ENCODE results near the gene CCDC198. TPM values are rescaled to one million over a fixed set of nuclear protein-coding genes. Genes with fewer than 3 reads are reported as not detected.

CCDC198 gene
- total and polyA plus RNA-seq, 8 donors = 0.30 to 1.3 TPM; not detected in 6

- H3K27ac ChIP-seq = no peak overlapping the region
Measured at GRCh38 chr14:57435923-57436322, 57.7 kb downstream of the CCDC198 start.

DNA sequence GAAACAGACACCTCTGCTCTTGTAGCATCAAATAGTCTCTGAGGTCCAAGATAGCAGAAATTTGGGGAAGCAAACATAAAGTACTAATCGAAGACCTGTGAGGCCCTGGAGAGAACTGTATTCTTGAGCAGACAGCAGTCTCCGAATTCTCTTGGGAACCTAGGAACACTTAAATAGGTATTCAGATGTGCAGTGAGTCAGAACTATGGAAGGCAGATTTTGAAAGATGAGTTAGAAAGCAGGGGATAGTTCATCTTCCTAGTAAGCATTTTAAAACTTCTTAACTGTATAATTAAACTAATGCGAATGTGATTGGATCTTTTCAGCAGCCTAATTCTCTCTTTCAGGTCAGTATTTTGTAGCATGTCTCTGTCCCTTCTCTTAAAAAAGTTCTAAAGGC, 72.7 kb downstream of the CCDC198 start:
- 91 to 96% (median 93%) methylated on average over 3 of the region's 3 CpGs for WGBS, 5 donors

More at GRCh38 chr14:57435923-57436322, 57.7 kb downstream of the CCDC198 start:
- TF ChIP-seq, protein P1, sequence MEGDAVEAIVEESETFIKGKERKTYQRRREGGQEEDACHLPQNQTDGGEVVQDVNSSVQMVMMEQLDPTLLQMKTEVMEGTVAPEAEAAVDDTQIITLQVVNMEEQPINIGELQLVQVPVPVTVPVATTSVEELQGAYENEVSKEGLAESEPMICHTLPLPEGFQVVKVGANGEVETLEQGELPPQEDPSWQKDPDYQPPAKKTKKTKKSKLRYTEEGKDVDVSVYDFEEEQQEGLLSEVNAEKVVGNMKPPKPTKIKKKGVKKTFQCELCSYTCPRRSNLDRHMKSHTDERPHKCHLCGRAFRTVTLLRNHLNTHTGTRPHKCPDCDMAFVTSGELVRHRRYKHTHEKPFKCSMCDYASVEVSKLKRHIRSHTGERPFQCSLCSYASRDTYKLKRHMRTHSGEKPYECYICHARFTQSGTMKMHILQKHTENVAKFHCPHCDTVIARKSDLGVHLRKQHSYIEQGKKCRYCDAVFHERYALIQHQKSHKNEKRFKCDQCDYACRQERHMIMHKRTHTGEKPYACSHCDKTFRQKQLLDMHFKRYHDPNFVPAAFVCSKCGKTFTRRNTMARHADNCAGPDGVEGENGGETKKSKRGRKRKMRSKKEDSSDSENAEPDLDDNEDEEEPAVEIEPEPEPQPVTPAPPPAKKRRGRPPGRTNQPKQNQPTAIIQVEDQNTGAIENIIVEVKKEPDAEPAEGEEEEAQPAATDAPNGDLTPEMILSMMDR (IDR thresholded peaks at IDR 0.05) = no peak
- TF ChIP-seq POLR2A (IDR thresholded peaks at IDR 0.05) = no peak
- no peak for TF ChIP-seq EP300 (IDR thresholded peaks at IDR 0.05)
- no peak for TF ChIP-seq POLR2AphosphoS5 (IDR thresholded peaks at IDR 0.05)
- Histone ChIP-seq H3K9me3 (peaks cover 0 to 6% (median 2%) of the 10 kb centered on the region in 4 donors), H3K36me3 (no peaks in the 10 kb centered on the region), H3K4me1 (no peaks in the 10 kb centered on the region), H3K27me3 (no peaks in the 10 kb centered on the region), H3K4me3 (no peak overlapping the region)
- intact Hi-C loops (cut with DNase I; ENCODE audit: low total_unique reads) = no loop called here
- no peak for DNase-seq

GRCh38 chr14:57420033-57420432, 73.6 kb downstream of the CCDC198 start:
- no peak overlapping the region for H3K4me3 ChIP-seq
- peaks cover 0 to 4% (median 0%) of the 10 kb centered on the region in 4 donors for H3K4me1 ChIP-seq
- TF ChIP-seq POLR2AphosphoS5 (IDR thresholded peaks at IDR 0.05) (no peak), POLR2A (IDR thresholded peaks at IDR 0.05) (no peak), EP300 (IDR thresholded peaks at IDR 0.05) (no peak)
- TF ChIP-seq, protein P1 (IDR thresholded peaks at IDR 0.05) = no peak
- 44 to 59% (median 47%) methylated on average over 4 of the region's 4 CpGs for WGBS, 5 donors
- H3K9me3 ChIP-seq = no peaks in the 10 kb centered on the region
- H3K36me3 ChIP-seq = no peaks in the 10 kb centered on the region
- no peak overlapping the region for H3K27ac ChIP-seq
- no peaks in the 10 kb centered on the region for H3K27me3 ChIP-seq
- no peak for DNase-seq
- intact Hi-C loops (cut with DNase I; ENCODE audit: low total_unique reads) = no loop called here

More for the DNA sequence above, 72.7 kb downstream of the CCDC198 start:
- no peaks in the 10 kb centered on the region for H3K27me3 ChIP-seq
- intact Hi-C loops (cut with DNase I; ENCODE audit: low total_unique reads) = no loop called here
- DNase-seq = no peak
- H3K4me3 ChIP-seq = no peak overlapping the region
- no peaks in the 10 kb centered on the region for H3K36me3 ChIP-seq
- TF ChIP-seq POLR2AphosphoS5 (IDR thresholded peaks at IDR 0.05) = no peak
- TF ChIP-seq POLR2A (IDR thresholded peaks at IDR 0.05) = no peak
- TF ChIP-seq, protein P1 (IDR thresholded peaks at IDR 0.05) = no peak
- TF ChIP-seq EP300 (IDR thresholded peaks at IDR 0.05) = no peak
- H3K27ac ChIP-seq = no peak overlapping the region
- H3K4me1 ChIP-seq = no peaks in the 10 kb centered on the region
- H3K9me3 ChIP-seq = no peaks in the 10 kb centered on the region

Other genes starting within 250 kb of the CCDC198 start
- 10 to 100 TPM; 19.4 to 51.8 (median 37.9) TPM for gene EXOC5, start 225.0 kb downstream of the CCDC198 start, total RNA-seq
- 10 to 100 TPM in 1 of 3 donors, 1 to 10 TPM in 2; 6.5 to 12.5 (median 9.5) TPM for gene EXOC5, start 225.0 kb downstream of the CCDC198 start, polyA plus RNA-seq
- gene AP5M1, start 224.9 kb downstream of the CCDC198 start, total RNA-seq = 10 to 100 TPM; 10.1 to 44.2 (median 14.7) TPM
- 10 to 100 TPM in 2 of 3 donors, 1 to 10 TPM in 1; 5.2 to 16.2 (median 10.1) TPM for gene AP5M1, start 224.9 kb downstream of the CCDC198 start, polyA plus RNA-seq
- gene NAA30, start 103.3 kb downstream of the CCDC198 start, total RNA-seq = 10 to 100 TPM; 12.1 to 31.6 (median 25.4) TPM
- 1 to 10 TPM; 3.1 to 6.7 (median 3.6) TPM for gene NAA30, start 103.3 kb downstream of the CCDC198 start, polyA plus RNA-seq